Measurements from ENCODE around the gene TTYH1.
"Not testable (repeated sequence)": the region's sequence is repeated elsewhere in the genome, so short reads cannot be mapped to it uniquely, and the experiment has no call there.

The TTYH1 gene

DNA sequence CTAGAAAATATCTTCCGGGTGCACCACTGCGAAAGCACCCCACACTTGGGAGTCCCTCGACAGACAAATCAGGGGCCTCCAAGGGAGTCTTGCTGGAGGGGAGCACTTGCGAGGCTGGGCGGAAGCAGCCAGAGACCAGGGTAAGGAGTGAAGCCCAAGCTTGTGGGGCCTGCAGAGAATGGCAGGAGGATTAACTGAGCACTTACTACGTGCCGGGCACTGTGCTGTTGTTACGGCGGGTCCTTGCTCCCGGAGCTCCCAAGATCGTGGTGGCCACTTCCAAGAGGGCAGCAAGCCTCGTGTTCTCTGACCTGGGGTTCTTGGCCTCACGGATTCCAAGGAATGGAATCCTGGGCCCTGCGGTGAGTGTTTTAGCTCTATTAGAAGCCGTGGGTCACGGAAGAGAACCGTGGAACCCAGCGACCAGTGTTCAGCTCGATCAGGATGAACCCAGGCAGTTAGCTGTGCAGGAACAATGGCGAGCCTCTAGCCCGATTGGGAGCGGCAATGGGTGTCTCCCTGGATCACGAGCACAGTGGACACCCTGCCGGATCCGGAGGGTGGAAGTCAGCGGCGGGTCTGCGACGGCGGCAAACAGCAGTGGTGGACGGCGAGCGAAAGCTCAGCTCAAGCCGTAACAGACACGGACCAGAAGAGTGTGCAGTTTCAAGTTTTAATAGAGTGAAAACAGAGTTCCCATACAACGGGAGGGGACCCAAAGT, 9.6 kb downstream of the TTYH1 start:
- DNase-seq, result no peak

DNA sequence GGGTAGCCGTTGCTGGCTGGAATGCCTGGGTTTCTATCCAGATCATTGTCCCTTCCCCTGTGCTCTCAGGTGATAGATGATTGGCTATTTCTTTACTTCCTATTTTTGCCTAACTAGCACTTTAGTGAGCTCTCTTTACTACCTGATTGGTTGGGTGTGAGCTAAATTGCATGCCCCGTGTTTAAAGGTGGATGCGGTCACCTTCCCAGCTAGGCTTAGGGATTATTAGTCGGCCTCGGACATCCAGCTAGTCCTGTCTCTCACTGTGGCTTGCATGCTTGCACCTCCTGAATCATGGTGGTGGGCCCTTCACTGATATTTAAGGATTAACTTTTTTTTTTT, 10.1 kb downstream of the TTYH1 start:
- DNase-seq, result no peak

DNA sequence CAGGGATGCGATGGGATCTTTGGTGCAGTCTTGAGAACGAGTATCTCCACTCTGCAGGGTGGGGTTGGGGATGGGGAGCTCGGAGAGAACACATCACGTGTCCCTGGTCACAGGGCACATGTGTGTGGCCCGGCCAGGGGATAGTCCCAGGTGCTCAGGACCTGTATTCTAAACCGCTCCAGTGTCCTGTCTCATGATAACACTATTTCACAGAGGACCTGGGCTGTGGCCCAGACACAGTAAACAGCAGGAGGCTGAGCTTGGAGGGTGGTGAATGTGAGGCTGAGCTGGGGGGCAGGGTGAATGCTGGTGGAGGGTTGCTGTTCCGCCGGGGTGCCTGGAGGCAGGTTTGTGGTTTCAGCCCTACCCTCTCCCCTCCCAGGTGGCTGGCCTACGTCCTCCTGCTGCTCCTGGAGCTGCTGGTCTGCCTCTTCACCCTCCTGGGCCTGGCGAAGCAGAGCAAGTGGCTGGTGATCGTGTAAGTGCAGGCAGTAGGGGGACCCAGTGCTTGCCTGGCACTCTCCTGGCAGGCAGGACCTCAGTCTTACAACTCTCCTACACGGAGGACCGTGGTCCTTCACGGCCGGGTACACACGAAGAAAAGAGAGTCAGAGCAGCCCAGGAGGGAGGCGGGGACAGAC, 11.1 kb downstream of the TTYH1 start:
- DNase-seq, result peak in 1 of 2 experiments; percentile 55

DNA sequence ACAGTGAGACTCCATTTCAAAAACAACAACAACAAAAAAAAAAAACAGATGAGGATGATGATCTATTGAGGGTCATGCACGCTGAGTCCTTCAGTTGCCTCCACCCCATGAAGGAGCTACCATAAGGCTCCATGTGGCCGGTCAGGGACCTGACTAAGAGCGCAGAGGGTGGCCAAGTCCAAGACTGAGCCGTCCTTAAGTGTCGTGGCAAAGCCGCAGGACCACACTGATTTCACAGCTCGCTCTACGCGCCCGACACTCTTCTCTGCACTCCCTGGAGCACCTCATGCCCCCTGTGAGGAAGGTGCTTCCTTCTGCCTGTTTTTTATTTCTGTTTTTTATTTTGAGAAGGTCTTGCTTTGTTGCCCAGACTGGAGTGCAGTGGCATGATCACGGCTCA, 12.3 kb downstream of the TTYH1 start:
- no peak for DNase-seq

DNA sequence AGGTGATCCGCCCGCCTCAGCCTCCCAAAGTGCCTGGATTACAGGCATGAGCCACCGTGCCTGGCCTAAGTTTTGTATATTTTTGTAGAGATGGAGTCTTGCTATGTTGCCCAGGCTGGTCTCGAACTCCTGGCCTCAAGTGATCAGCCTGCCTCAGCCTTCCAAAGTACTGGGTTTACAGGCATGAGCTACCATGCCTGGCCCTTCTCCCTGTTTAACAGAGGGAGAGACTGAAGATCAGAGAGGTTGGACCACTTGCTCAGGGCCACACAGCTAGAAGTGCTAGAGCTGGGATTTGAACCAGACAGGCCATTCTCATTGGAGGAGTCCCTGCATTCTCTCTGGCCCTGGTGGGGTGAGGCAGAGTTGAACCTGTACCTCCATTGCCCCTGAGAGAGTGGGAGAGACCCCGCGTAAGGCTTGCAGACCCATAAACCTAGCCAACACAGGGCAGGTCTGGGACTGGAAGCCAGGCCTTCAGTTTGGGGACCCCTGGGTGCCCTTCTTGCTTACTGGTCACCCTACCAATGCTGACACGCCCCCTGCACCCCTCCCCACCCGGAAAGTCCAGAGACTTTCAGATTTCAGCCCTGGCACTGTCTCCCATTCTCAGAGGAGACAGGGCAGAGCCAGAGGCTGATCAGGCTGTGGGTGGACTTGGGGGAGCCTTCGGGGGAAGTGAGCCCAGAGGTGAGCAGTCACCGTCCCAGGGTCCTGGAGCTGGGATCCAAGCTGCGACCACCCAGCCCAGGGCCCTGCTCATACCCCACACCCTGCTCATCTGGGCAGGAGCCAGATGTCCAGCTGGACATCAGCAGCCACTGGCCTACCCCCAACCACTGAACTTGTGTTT, 13.3 kb downstream of the TTYH1 start:
- no peak for DNase-seq

DNA sequence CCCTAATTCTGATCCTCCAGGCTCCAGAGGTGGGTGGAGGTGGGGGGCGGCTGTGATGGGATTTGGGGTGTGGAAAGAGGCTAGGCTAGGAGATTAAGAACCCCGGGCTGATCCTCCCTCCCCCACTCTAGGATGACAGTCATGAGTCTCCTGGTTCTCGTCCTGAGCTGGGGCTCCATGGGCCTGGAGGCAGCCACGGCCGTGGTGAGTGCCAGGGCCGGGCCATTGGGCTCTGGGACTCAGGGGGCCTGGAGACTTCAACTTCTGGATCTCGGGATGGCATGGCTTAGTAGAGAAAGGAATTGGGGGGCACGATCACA, 13.9 kb downstream of the TTYH1 start:
- DNase-seq, result no peak

DNA sequence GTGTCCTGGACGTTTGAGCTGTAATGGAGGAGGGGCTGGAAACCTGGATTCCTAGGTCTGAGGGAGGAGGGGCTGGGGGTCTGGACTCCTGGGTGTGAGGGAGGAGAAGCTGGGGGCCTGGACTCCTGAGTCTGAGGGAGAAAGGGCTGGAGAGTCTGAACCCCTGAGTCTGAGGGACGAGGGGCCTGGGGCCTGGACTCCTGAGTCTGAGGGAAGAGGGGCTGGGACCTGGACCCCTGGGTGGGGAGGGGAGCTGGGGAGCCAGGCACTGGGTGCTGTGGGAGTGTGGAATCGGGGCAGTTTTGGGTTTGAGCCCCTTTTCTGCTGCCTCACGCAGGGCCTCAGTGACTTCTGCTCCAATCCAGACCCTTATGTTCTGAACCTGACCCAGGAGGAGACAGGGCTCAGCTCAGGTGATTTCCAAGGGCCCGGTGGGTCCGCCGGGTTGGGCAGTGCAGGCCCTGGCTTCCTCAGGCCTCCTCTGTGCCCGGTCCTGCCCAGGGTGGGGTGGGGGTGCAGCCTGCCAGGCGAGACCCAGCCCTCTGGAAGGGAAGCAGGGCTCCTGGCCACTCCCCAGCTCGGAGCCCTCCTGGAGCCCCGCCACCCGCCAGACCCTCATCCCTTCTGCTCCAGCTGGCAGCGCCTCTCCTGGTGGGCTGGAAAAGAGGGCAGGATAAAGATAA, 14.4 kb downstream of the TTYH1 start:
- no peak for DNase-seq

DNA sequence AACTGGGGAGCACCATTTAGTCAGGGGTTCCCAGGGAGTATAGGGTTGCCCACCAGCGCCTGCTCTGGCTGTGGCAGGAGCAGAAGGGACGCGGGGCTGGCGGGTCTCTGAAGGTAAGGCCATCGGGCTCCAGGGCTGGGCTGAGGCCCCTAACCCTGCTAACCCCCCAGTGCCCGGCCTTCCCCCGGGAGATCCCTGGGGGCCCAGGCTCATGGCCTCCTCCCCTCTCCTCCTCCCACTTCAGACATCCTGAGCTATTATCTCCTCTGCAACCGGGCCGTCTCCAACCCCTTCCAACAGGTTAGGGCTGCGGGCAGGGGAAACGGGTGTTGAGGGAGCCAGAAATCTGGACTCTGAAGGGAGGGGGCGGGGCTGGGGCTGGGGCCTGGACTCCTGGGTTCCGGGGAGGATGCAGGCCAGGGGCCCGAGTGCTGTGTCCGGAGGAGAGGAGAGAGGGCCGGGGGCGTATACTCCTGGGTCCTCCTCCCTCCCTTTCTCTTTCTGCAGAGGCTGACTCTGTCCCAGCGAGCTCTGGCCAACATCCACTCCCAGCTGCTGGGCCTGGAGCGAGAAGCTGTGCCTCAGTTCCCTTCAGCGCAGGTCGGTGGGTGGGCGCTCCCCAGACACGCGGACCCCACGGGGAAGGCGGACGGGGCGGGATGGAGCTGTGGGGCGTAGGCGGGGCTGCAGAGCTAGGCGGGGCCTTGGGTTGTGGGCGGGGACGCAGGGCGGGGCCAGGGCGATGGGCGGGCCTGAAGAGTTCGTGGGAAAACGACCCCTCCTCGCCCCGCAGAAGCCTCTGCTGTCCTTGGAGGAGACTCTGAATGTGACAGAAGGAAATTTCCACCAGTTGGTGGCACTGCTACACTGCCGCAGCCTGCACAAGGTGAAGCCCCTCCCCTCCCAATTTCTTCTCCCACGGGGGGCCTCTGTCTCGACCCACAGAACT, 15.3 kb downstream of the TTYH1 start:
- DNase-seq, result peak; percentile 40 to 75

DNA sequence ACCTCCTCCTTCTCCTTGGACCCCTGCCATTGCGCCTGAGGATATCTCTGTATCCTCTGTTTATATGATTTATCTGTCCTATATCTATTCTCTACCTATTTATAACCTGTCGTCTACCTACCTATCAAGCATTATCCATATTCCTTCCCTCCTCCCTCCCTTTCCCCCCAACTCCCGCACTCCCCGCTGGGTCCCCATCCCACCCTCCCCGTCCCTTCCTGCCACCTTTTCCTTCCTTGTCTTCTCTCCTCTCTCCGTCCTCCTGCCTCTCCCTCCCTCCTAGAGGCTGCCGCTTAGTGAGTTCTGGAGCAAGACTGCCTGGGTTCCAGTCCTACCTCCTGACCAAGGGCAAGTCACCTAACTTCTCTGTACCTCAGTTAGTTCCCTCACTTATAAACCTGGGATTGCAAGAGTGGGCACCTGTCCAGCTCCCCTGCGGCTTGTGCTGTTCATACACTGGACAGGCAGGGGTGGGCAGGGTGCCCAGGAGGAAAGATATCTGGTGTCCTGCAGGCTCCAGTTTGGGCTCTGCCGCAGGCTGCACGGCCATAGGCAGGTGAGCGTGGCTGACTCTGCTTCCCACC, 16.1 kb downstream of the TTYH1 start:
- no peak for DNase-seq

DNA sequence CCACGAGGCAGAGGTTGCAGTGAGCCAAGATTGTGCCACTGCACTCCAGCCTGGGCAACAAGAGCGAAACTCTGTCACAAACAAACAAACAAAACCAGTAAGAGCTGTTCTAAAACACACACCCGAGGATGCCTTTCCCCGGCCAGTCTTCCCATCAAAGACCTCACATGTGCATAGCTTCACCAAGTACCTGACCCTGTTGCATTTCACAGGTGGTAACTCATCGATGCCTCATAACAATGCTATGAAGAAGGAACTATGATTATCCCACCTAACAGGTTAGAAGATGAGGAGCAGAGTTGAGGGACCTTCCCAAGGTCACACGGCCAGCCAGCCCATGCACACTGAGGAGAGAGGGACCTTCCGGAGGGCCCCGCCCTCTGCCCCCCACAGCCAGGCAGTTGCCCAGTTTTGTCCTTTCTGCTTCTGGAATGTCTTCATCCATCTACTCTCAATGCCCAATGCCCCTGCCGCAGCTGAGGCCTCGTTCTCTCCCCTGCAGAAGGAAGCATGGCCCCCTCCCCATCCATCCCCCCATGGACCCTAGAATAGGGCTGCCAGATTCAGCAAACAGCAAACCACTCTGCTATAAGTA, 17.0 kb downstream of the TTYH1 start:
- DNase-seq, result no peak

DNA sequence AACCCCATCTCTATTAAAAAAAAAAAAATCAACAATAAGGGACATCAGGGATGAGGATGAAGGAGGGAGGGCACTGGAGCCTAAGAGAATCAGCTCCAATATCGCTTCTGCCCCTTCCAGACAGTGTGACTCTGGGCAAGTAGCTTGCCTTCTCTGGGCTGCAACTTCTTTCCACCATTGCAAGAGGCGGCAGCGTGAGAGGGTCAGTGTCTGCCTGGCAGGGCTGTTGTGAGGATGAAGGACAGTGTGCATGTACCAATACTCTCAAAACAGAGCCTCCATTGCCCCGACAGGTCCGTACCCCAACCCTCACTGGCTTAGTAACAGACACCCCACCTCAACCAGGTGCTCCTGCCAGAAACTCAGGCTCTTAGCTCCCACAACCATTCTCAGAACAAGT, 18.4 kb downstream of the TTYH1 start:
- no peak for DNase-seq

DNA sequence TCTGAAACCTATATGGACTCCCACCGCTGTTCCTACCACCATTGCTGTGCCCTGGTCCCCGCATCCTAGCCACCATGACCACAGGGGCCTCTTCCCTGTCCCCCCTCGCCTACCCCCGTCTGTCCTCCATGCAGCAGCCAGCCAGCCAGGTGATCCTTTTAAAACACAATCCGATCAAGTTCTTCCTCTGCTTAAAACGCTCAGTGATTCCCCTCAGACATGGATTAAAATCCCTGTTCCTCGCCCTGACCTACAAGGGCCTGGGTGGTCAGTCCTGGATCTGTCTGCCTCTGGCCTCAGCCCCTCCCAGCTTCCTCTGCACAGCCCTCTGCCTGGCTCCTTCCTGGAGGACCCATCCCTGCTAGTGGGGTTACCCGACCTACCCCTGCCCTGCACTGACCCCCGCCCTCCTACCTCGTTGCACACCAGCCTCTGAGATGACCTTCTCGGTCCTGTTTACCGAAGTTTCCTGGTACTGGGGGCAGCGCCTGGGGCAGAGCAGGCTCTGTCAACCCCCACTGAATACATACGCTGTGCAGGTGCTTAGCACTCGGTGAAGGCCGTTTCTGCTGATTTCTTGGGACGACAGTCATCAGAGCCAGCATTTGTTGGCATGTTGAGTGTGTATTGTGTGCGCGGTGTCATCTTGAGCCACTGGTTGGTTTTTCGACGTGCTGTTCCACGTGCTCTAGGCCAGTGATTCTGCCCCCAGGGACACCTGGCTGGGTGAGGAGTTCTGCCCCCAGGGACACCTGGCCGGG, 19.0 kb downstream of the TTYH1 start:
- no peak for DNase-seq

DNA sequence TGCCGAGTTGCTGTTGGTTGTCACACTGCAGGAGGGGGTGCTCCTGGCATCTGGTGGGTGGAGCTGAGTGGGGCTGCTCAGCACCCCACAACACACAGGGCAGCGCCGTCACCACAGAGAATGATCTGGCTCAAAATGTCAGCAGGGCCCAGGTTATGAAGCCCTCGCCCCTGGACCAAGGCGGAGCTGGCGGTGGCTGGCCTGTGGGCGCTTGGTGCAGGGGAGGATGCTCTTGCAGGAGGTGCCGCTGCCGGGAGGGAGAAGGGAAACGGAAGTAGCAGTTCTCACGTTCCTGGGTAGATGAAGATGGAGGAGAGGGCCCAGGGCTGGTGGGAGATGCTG, 19.6 kb downstream of the TTYH1 start:
- DNase-seq, result no peak

DNA sequence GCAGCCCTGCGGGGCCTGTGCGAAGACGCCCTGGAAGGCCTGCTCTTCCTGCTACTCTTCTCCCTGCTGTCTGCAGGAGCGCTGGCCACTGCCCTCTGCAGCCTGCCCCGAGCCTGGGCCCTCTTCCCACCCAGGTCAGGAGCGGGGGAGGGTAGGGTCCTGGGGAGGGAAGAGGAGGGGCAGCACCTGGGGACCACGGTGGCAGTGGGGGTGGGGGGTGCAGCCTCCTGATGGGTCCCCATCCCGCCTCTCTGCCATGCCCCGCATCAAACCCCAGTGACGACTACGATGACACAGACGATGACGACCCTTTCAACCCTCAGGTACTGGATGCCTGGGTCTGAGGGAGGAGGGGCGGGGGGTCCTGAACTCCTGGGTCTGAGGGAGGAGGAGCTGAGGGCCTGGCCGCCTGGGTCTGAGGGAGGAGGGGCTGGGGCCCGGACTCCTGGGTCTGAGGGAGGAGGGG, 20.3 kb downstream of the TTYH1 start:
- no peak for DNase-seq

DNA sequence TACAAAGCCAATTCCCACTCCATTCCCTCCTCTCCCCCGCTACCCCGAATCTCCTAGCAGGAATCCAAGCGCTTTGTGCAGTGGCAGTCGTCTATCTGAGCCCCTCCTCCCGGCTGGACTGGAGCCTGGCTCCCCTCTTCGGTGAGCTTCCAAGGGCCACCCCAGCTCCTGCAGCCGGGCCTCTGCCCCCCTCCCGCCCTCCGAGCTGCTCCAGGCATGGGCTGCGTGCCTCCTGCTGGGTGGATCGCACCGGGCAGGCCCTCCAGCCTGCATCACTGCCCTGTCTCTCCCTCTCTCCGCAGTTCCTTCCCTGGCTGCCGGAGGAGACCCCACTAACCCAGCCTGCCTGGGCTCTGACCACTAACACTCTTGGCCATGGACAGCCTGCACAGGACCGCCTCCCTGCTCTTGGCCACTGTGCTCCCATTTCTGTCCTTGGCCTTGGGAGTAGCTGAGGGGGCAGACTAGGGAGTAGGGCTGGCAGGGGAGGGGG, 20.8 kb downstream of the TTYH1 start:
- DNase-seq, result no peak

DNA sequence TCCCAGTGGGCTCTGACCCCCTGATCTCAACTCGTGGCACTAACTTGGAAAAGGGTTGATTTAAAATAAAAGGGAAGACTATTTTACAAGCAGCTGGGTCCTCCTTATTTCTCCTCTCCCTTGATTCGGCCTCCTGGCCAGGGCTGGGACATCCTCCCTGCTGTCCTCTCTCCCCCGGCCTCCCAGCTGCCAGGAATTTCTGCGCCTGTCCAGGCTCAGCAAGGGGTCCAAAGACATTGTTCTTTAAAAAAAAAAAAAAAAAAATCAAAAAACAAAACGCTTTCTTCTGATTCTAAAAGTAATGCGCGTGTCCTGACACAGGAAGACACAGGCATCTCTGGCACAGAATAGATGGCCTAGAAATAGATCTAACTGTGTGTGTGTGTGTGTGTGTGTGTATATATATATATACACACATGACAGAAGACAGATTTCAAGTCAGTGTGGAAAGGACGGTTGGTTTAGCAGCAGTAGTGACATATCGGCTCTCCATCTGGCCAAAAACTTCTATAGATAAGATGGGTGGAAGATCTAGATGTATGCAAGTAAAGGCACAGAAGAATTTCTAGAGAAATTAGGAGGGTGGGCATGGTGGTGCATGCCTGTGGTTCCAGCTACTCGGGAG, 21.5 kb downstream of the TTYH1 start:
- DNase-seq, result no peak

DNA sequence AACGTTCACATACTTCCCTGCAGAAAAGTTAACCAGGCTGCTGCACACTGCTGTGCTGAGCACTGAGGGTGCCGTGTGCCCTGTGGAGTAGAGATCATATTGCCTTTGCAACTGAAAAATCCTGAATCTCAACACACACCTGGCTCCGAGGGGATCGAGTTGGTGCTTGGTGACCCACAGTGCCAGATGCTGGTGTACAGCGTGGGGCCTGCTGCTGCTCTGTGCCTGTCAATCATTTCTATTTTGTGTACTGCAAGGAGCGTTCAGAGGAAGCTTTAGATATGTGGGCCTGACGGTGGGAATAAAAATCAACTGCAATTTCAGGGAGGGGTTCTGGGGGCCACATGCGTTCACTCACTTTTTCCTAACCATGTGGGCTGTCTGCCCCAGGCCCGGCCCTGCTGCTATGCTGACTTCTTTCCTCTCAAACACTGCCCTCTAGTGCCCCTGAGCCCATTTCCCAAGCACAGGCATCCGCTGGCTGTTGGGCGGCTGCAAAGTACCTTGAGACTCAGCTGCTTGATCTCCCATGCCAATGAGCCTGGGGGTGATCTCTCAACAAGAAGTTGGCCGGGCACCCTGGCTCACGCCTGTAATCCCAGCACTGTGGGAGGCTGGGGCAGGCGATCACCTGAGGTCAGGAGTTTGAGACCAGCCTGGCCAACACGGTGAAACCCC, 24.0 kb downstream of the TTYH1 start:
- peak in 1 of 2 experiments; percentile 78 for DNase-seq

DNA sequence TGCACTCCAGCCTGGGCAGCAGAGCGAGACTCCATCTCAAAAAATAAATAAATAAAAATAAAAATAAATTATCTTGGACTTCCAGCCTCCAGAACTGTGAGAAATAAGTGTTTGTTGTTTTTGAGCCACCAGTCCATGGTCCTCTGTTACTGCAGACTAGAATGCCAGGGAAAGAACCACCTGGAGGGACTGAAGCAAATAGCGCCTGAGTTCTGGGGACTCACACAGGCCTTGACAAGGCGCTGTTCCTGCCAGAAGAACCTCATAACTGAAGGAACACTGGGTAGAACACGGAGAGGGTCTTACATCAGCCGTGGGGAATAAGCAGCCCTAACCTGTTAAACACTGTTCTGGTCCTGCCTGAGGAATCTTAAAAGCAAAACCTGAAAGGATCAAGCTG, 25.4 kb downstream of the TTYH1 start:
- no peak for DNase-seq

DNA sequence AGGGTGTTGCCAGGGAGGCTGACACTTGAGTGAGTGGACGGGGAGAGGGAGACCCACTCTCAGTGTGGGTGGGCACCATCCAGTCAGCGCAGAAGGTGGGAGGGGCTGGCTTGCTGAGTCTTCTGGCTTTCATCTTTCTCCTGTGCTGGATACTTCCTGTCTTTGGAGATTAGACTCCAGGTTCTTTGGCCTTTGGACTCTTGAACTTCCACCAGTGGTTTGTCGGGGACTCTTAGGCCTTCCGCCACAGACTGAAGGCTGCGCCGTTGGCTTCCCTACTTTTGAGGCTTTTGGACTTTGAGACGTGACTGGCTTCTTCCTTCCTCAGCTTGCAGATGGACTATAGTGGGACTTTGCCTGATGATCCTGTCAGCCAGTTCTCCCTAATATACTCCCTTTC, 29.5 kb downstream of the TTYH1 start:
- DNase-seq, result no peak

DNA sequence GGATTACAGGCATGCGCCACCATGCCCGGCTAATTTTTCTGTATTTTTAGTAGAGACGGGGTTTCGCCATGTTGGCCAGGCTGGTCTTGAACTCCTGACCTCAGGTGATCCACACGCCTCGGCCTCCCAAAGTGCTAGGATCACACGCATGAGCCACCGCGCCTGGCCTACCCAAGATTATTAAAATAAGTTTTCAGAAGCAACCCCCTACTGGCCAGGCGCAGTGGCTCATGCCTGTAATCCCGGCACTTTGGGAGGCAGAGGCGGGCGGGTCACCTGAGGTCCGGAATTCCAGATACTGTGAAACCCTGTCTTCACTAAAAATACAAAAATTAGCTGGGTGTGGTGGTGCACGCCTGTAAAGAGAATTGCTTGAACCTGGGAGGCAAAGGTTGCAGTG, 31.1 kb downstream of the TTYH1 start:
- not testable (repeated sequence) for DNase-seq

All from NCI-H526 (cell line).